ENCODE results near the gene FBXL5. TPM values are rescaled to one million over a fixed set of nuclear protein-coding genes. Genes with fewer than 3 reads are reported as not detected.

The FBXL5 gene
- total RNA-seq, 1 donor from 2014 or later = 92.2 TPM

DNA sequence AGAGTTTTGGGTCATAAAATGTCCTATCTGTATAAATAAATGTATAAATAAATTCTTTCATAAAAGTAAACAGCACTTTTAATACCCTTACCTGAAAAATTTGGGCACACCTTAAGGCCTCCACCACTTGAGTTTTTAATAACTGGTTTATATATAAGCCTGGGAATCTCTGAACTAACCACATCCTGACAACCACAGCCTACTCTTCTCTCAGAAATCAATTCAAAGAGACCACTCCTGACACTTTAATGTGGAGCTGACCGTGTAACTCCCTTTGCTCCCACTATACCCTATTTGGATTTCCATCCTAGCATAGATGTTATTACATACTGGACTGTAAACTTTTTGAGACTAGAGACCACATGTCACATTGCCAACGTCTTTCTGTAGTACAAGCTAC lies 3.5 kb downstream of the FBXL5 start:
- Histone ChIP-seq H3K79me2 (ENCODE audit: insufficient read depth, low read length) (peaks cover 79% of the 10 kb centered on the region), H3K4me1 (ENCODE audit: insufficient read depth, low read length) (peaks cover 27% of the 10 kb centered on the region), H2AFZ (ENCODE audit: low read depth, low read length) (no peak overlapping the region), H3K4me3 (ENCODE audit: insufficient read depth, low read depth, low read length) (no peak overlapping the region), H3K27ac (ENCODE audit: low read depth, low read length) (peak overlapping the region; percentile 13), H3K36me3 (ENCODE audit: insufficient read depth, low read length) (no peaks in the 10 kb centered on the region), H3K4me2 (ENCODE audit: low read length) (peak overlapping the region; percentile 84), H3K27me3 (ENCODE audit: insufficient read depth, low read length) (no peaks in the 10 kb centered on the region), H3K9ac (ENCODE audit: low read length) (no peak overlapping the region), H4K20me1 (ENCODE audit: insufficient read depth, low read length) (peaks cover 47% of the 10 kb centered on the region), H3K9me3 (ENCODE audit: insufficient read depth, low read depth, low read length) (no peaks in the 10 kb centered on the region)
- H3K9me3 Mint-ChIP-seq (ENCODE audit: unreplicated experiment) = no peaks in the 10 kb centered on the region
- H3K4me1 Mint-ChIP-seq (ENCODE audit: low read depth, unreplicated experiment) = peaks cover 34% of the 10 kb centered on the region
- peak overlapping the region; percentile 67 for H3K4me3 Mint-ChIP-seq (ENCODE audit: unreplicated experiment)
- DNase-seq (ENCODE audit: low read depth) (no peak), FAIRE-seq (no peak)
- TF ChIP-seq EZH2 (IDR thresholded peaks at IDR 0.05; ENCODE audit: insufficient read depth, low read length) = no peak
- TF ChIP-seq, protein P1, sequence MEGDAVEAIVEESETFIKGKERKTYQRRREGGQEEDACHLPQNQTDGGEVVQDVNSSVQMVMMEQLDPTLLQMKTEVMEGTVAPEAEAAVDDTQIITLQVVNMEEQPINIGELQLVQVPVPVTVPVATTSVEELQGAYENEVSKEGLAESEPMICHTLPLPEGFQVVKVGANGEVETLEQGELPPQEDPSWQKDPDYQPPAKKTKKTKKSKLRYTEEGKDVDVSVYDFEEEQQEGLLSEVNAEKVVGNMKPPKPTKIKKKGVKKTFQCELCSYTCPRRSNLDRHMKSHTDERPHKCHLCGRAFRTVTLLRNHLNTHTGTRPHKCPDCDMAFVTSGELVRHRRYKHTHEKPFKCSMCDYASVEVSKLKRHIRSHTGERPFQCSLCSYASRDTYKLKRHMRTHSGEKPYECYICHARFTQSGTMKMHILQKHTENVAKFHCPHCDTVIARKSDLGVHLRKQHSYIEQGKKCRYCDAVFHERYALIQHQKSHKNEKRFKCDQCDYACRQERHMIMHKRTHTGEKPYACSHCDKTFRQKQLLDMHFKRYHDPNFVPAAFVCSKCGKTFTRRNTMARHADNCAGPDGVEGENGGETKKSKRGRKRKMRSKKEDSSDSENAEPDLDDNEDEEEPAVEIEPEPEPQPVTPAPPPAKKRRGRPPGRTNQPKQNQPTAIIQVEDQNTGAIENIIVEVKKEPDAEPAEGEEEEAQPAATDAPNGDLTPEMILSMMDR (IDR thresholded peaks at IDR 0.05; ENCODE audit: insufficient read depth, low read depth, low read length) = no peak
- H3K27ac Mint-ChIP-seq (ENCODE audit: unreplicated experiment) = no peak overlapping the region
- no peaks in the 10 kb centered on the region for H3K36me3 Mint-ChIP-seq (ENCODE audit: low read depth, unreplicated experiment)
- no peaks in the 10 kb centered on the region for H3K27me3 Mint-ChIP-seq (ENCODE audit: low read depth, unreplicated experiment)

DNA sequence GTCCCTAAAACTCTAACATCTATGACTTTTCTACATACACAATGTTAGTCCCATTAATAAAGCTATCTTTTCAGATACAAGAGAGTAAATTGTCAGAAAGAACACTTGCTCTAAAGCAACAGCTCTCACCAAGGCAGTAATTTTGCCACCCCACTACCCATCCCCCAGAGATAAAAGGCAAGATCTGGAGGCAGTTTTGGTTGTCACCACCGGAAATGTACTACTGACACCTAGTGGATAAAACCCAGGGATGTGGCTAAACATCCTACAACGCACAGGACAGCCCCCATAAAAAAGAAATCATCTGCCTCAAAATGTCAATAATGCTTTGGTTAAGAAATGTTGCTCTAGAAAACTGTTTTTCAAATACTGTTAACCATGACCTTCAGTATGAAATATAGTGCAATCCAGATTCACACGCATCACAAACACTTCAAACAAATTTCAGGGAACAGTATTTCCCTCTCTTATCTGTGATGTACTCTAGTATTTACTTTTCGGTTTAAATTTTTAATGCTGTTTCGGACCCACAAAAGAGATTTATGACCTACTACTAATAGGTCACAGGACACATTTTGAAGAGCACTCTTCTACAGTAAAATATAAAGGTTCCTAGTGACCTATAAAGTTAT lies 5.1 kb downstream of the FBXL5 start:
- Histone ChIP-seq H3K9me3 (ENCODE audit: insufficient read depth, low read depth, low read length) (no peaks in the 10 kb centered on the region), H3K27ac (ENCODE audit: low read depth, low read length) (no peak overlapping the region), H3K9ac (ENCODE audit: low read length) (no peak overlapping the region), H3K79me2 (ENCODE audit: insufficient read depth, low read length) (peaks cover 94% of the 10 kb centered on the region), H3K4me3 (ENCODE audit: insufficient read depth, low read depth, low read length) (no peak overlapping the region), H3K4me2 (ENCODE audit: low read length) (peak overlapping the region; percentile 9), H3K27me3 (ENCODE audit: insufficient read depth, low read length) (no peaks in the 10 kb centered on the region), H4K20me1 (ENCODE audit: insufficient read depth, low read length) (peaks cover 60% of the 10 kb centered on the region), H3K36me3 (ENCODE audit: insufficient read depth, low read length) (no peaks in the 10 kb centered on the region), H3K4me1 (ENCODE audit: insufficient read depth, low read length) (peaks cover 16% of the 10 kb centered on the region), H2AFZ (ENCODE audit: low read depth, low read length) (no peak overlapping the region)
- H3K4me1 Mint-ChIP-seq (ENCODE audit: low read depth, unreplicated experiment) = peaks cover 28% of the 10 kb centered on the region
- FAIRE-seq (no peak), DNase-seq (ENCODE audit: low read depth) (peak; percentile 30)
- no peaks in the 10 kb centered on the region for H3K36me3 Mint-ChIP-seq (ENCODE audit: low read depth, unreplicated experiment)
- no peaks in the 10 kb centered on the region for H3K9me3 Mint-ChIP-seq (ENCODE audit: unreplicated experiment)
- peak overlapping the region; percentile 60 for H3K4me3 Mint-ChIP-seq (ENCODE audit: unreplicated experiment)
- H3K27ac Mint-ChIP-seq (ENCODE audit: unreplicated experiment) = no peak overlapping the region
- no peaks in the 10 kb centered on the region for H3K27me3 Mint-ChIP-seq (ENCODE audit: low read depth, unreplicated experiment)
- no peak for TF ChIP-seq EZH2 (IDR thresholded peaks at IDR 0.05; ENCODE audit: insufficient read depth, low read length)
- TF ChIP-seq, protein P1 (IDR thresholded peaks at IDR 0.05; ENCODE audit: insufficient read depth, low read depth, low read length) = peak; percentile 77

DNA sequence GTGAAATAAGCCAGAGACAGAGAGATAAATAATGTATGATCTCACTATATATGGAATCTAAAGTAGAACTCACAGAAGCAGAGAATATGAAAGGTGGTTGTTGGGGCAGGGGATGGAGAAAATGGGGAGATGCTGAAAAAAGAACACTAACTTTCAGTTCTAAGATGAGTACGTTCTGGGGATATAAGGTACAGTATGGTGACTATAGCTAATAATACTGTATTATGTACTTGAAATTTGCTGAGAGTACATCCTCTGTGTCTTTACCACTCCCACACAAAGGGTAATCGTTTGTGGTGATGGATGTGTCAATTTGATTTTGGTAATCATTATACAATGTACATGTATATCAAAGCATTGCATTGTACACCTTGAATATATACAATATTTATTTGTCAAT lies 6.6 kb downstream of the FBXL5 start:
- peaks cover 28% of the 10 kb centered on the region for H3K4me1 Mint-ChIP-seq (ENCODE audit: low read depth, unreplicated experiment)

More for the DNA sequence above, 6.6 kb downstream of the FBXL5 start:
- H3K27ac Mint-ChIP-seq (ENCODE audit: unreplicated experiment) = no peak overlapping the region
- Histone ChIP-seq H3K27me3 (ENCODE audit: insufficient read depth, low read length) (no peaks in the 10 kb centered on the region), H2AFZ (ENCODE audit: low read depth, low read length) (no peak overlapping the region), H3K36me3 (ENCODE audit: insufficient read depth, low read length) (peaks cover 5% of the 10 kb centered on the region), H3K4me1 (ENCODE audit: insufficient read depth, low read length) (peaks cover 16% of the 10 kb centered on the region), H3K9me3 (ENCODE audit: insufficient read depth, low read depth, low read length) (no peaks in the 10 kb centered on the region), H3K4me2 (ENCODE audit: low read length) (no peak overlapping the region), H4K20me1 (ENCODE audit: insufficient read depth, low read length) (peaks cover 63% of the 10 kb centered on the region), H3K27ac (ENCODE audit: low read depth, low read length) (no peak overlapping the region), H3K4me3 (ENCODE audit: insufficient read depth, low read depth, low read length) (no peak overlapping the region), H3K79me2 (ENCODE audit: insufficient read depth, low read length) (peaks cover 97% of the 10 kb centered on the region), H3K9ac (ENCODE audit: low read length) (no peak overlapping the region)
- DNase-seq (ENCODE audit: low read depth) (no peak), FAIRE-seq (peak; percentile 45)
- no peak overlapping the region for H3K4me3 Mint-ChIP-seq (ENCODE audit: unreplicated experiment)
- no peaks in the 10 kb centered on the region for H3K9me3 Mint-ChIP-seq (ENCODE audit: unreplicated experiment)
- no peaks in the 10 kb centered on the region for H3K36me3 Mint-ChIP-seq (ENCODE audit: low read depth, unreplicated experiment)
- no peaks in the 10 kb centered on the region for H3K27me3 Mint-ChIP-seq (ENCODE audit: low read depth, unreplicated experiment)
- no peak for TF ChIP-seq EZH2 (IDR thresholded peaks at IDR 0.05; ENCODE audit: insufficient read depth, low read length)
- TF ChIP-seq, protein P1 (IDR thresholded peaks at IDR 0.05; ENCODE audit: insufficient read depth, low read depth, low read length) = no peak

Measured in astrocyte (in vitro differentiated cells and primary cell).